OCI-LY7 (cell line): ENCODE measurements around the gene SEC14L1. TPM values are rescaled to one million over a fixed set of nuclear protein-coding genes. Genes with fewer than 3 reads are reported as not detected.

Experiments
- BruUV-seq: library from RNA; stranded (reverse); fragments of 400-500 nt; replicated peaks from 2 replicates; lab custom pipeline; 2021; lab: Mats Ljungman, UMichigan
- CTCF ChIA-PET: fragments of 300-600 bp; sonication (Branson Sonifier 250); formaldehyde crosslinking; loops from one replicate; lab custom pipeline; 2022; ENCODE audit warnings: antibody characterized with exemption; ENCODE audit not compliant: unreplicated experiment; lab: Charles Lee
- POLR2A ChIA-PET: fragments of 300-600 bp; sonication (Branson Sonifier 250); formaldehyde crosslinking; loops from one replicate; lab custom pipeline; 2022; ENCODE audit warnings: antibody characterized with exemption; lab: Charles Lee
- DNase-seq: peaks from one replicate; pipeline ENCODE4 v3.0.0-alpha.2; 2015; ENCODE audit warnings: low spot score
- H2AFZ ChIP-seq: fragments of 200-600 bp; sonication (generic), shearing (Covaris generic); 2 replicates; pipeline ENCODE4 v1.6.1; 2014; ENCODE audit warnings: mild to moderate bottlenecking, antibody characterized with exemption, low read length, moderate library complexity
- H3K27ac ChIP-seq: fragments of 200-600 bp; sonication (generic); 2 replicates; pipeline ENCODE4 v1.5.1; 2014; ENCODE audit warnings: mixed run types, low read depth, mild to moderate bottlenecking, moderate library complexity, low read length, inconsistent platforms; ENCODE audit not compliant: poor library complexity, severe bottlenecking
- H3K36me3 ChIP-seq: fragments of 200-600 bp; sonication (generic); 2 replicates; pipeline ENCODE4 v1.6.1; 2014; ENCODE audit warnings: mild to moderate bottlenecking, antibody characterized with exemption, low read length, moderate library complexity, mixed read lengths; ENCODE audit not compliant: insufficient read depth
- H3K4me1 ChIP-seq: fragments of 200-600 bp; sonication (generic); 2 replicates; pipeline ENCODE4 v1.5.1; 2014; ENCODE audit warnings: mild to moderate bottlenecking, low read length; ENCODE audit not compliant: insufficient read depth, poor library complexity, severe bottlenecking
- H3K4me2 ChIP-seq: fragments of 200-600 bp; sonication (generic); 2 replicates; pipeline ENCODE4 v1.6.1; 2014; ENCODE audit warnings: mild to moderate bottlenecking, low read length
- H3K4me3 ChIP-seq: fragments of 200-600 bp; sonication (generic); 2 replicates; pipeline ENCODE4 v1.5.1; 2014; ENCODE audit warnings: mild to moderate bottlenecking, low read depth, low read length; ENCODE audit not compliant: poor library complexity, severe bottlenecking
- H3K79me2 ChIP-seq: fragments of 200-600 bp; sonication (generic); 2 replicates; pipeline ENCODE4 v1.6.1; 2016; ENCODE audit warnings: low read depth, mild to moderate bottlenecking, low read length, moderate library complexity, mixed read lengths; ENCODE audit not compliant: insufficient read depth
- H3K9me2 ChIP-seq: fragments of 200-600 bp; sonication (generic); 2 replicates; pipeline ENCODE4 v1.6.1; 2016; ENCODE audit warnings: mild to moderate bottlenecking, low read length, mixed read lengths; ENCODE audit not compliant: insufficient read depth
- H3K9me3 ChIP-seq: fragments of 200-600 bp; sonication (generic); 2 replicates; pipeline ENCODE4 v1.6.1; 2014; ENCODE audit warnings: mild to moderate bottlenecking, mixed run types, low read length, mixed read lengths
- H4K20me1 ChIP-seq: fragments of 200-600 bp; sonication (generic); 2 replicates; pipeline ENCODE4 v1.6.1; 2014; ENCODE audit warnings: mild to moderate bottlenecking, antibody characterized with exemption, low read length, moderate library complexity, mixed read lengths; ENCODE audit not compliant: insufficient read depth
- EZH2phosphoT487 ChIP-seq: fragments of 200-600 bp; sonication (generic); IDR thresholded peaks from 2 replicates; pipeline ENCODE4 v1.6.1; 2018; ENCODE audit warnings: low read depth, borderline replicate concordance, mild to moderate bottlenecking, mixed run types, antibody characterized with exemption, low read length, moderate library complexity, mixed read lengths
- intact Hi-C: fragments of 100-400 bp; cut with micrococcal nuclease; formaldehyde crosslinking; loops from one replicate; pipeline ENCODE4 v1.10.0; 2022; ENCODE audit not compliant: unreplicated experiment
- total RNA-seq, 2 experiments: library from RNA; depleted of rRNA in 1 of 2; stranded (reverse); fragments of >200 nt in 1 of 2; shearing (Covaris generic) in 1 of 2; gene quantifications; 2 replicates each; pipeline ENCODE4 v1.2.3, GENCODE V29; 2014 to 2022
- TF ChIP-seq, protein P1 (sequence below): fragments of 200-600 bp; sonication (generic); conservative IDR thresholded peaks from 2 replicates; pipeline ENCODE4 v1.5.1; 2014; ENCODE audit warnings: mild to moderate bottlenecking, antibody characterized with exemption, low read length, moderate library complexity, mixed read lengths

The SEC14L1 gene
- total RNA-seq, 2 experiments from 2014 or later, result 137 to 227 TPM

DNA sequence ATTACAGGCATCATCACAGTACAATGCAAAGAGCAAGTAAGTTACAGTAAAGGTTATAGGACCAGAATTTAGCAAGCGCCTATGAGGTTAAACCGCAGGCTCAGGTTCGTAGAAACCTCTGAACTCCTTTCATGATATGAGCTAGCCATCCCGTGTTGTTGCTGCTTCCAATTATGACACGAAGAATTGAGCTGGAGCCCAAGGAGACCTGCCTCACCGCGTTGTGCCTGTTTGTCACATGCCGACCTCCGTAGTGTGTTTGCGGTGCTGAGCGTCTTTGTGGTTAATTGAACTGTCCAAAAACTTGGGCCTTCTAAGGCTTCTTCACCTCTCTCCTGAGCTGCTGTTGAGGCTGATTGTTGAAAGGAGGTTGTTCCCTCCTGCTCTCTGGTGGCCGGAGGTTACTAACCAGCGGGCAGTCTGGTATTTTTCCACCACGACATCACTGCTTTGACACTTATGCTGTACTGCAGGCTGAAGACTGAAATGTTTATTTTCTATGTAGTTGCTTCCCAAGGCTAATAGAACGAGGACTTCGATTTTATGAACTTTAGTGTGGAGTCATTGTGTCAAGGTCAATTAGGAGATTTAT lies 67.5 kb downstream of the SEC14L1 start:
- TF ChIP-seq, protein P1, sequence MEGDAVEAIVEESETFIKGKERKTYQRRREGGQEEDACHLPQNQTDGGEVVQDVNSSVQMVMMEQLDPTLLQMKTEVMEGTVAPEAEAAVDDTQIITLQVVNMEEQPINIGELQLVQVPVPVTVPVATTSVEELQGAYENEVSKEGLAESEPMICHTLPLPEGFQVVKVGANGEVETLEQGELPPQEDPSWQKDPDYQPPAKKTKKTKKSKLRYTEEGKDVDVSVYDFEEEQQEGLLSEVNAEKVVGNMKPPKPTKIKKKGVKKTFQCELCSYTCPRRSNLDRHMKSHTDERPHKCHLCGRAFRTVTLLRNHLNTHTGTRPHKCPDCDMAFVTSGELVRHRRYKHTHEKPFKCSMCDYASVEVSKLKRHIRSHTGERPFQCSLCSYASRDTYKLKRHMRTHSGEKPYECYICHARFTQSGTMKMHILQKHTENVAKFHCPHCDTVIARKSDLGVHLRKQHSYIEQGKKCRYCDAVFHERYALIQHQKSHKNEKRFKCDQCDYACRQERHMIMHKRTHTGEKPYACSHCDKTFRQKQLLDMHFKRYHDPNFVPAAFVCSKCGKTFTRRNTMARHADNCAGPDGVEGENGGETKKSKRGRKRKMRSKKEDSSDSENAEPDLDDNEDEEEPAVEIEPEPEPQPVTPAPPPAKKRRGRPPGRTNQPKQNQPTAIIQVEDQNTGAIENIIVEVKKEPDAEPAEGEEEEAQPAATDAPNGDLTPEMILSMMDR, result no peak
- no peak for TF ChIP-seq EZH2phosphoT487
- no peak overlapping the region for H2AFZ ChIP-seq
- peaks cover 41% of the 10 kb centered on the region for H3K4me1 ChIP-seq
- no peak overlapping the region for H3K27ac ChIP-seq
- intact Hi-C loops, result no loop called here
- no TSS peak for BruUV-seq
- POLR2A ChIA-PET, result interaction anchor here (0.7 to 1.6 kb wide), 4 partner anchors 10 to 58 kb away, joined by 3 to 5 read pairs (median 4); no protein-coding TSS in a partner anchor
- no peak for DNase-seq
- peaks cover 97% of the 10 kb centered on the region for H3K36me3 ChIP-seq
- peaks cover 4% of the 10 kb centered on the region; the same call in 1 of the 2 replicates for H3K79me2 ChIP-seq
- H3K4me2 ChIP-seq, result no peak overlapping the region
- H3K9me2 ChIP-seq, result no peaks in the 10 kb centered on the region
- H3K4me3 ChIP-seq, result no peak overlapping the region
- H3K9me3 ChIP-seq, result no peaks in the 10 kb centered on the region
- CTCF ChIA-PET, result interaction anchor here (1.0 kb wide), 1 partner anchor 26 kb away, joined by 3 read pairs; no protein-coding TSS in a partner anchor
- no peaks in the 10 kb centered on the region; the same call in 1 of the 2 replicates for H4K20me1 ChIP-seq

DNA sequence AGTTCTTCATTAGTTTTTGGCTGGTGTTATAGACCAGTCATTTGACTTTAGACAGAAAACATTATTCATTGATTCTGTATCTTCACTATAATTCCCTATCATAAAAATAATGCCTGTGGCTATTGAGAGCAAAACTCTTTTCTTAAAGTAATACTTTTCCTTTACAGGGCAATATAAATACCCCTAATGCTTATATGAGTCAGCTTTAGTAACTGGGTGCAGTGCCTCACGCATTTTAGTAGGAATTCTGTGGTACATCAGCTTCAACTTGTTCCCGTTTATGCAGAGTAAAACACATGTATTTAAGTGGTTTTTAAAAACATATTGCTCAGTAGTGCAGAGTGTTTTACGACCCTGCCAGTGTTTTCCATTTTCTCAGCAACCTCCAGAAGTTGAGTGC lies 68.1 kb downstream of the SEC14L1 start:
- no TSS peak for BruUV-seq
- Histone ChIP-seq H3K36me3 (peaks cover 97% of the 10 kb centered on the region), H3K9me3 (no peaks in the 10 kb centered on the region), H3K4me2 (no peak overlapping the region), H3K4me3 (no peak overlapping the region), H4K20me1 (no peaks in the 10 kb centered on the region; the same call in 1 of the 2 replicates), H2AFZ (no peak overlapping the region), H3K9me2 (no peaks in the 10 kb centered on the region), H3K4me1 (peaks cover 46% of the 10 kb centered on the region), H3K27ac (no peak overlapping the region), H3K79me2 (peaks cover 4% of the 10 kb centered on the region; the same call in 1 of the 2 replicates)
- no peak for DNase-seq
- ChIA-PET POLR2A (interaction anchor here (0.7 kb wide), 1 partner anchor 48 kb away, joined by 5 read pairs; no protein-coding TSS in a partner anchor), CTCF (no interaction called here)
- TF ChIP-seq, protein P1, result no peak
- no peak for TF ChIP-seq EZH2phosphoT487
- intact Hi-C loops, result no loop called here

DNA sequence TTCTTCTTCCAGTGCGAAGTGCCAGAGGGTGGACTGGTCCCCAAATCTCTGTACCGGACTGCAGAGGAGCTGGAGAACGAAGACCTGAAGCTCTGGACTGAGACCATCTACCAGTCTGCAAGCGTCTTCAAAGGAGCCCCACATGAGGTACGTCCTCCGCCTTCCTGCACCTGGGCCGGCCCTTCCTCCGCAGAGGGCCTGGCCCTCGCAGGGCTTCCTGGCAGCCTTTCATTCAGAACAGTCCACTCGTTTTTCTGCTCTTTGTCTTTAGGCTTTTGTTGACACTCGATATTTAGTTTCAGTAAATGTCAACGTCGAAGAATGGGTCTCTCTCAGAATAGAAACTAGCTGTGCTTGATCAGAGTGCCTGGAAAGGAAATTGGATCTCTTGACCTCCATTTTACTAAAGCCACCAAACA lies 68.6 kb downstream of the SEC14L1 start:
- no peak overlapping the region for H3K4me3 ChIP-seq
- H3K4me1 ChIP-seq, result peaks cover 51% of the 10 kb centered on the region
- H3K9me2 ChIP-seq, result no peaks in the 10 kb centered on the region
- no peak overlapping the region for H2AFZ ChIP-seq
- no peaks in the 10 kb centered on the region; the same call in 1 of the 2 replicates for H4K20me1 ChIP-seq
- no peak overlapping the region for H3K4me2 ChIP-seq
- H3K27ac ChIP-seq, result no peak overlapping the region
- intact Hi-C loops, result no loop called here
- DNase-seq, result no peak
- no TSS peak for BruUV-seq
- H3K79me2 ChIP-seq, result peaks cover 4% of the 10 kb centered on the region; the same call in 1 of the 2 replicates
- ChIA-PET POLR2A (interaction anchor here (0.6 kb wide), 1 partner anchor 505 kb away, joined by 3 read pairs; no protein-coding TSS in a partner anchor), CTCF (no interaction called here)
- H3K36me3 ChIP-seq, result peaks cover 97% of the 10 kb centered on the region
- H3K9me3 ChIP-seq, result no peaks in the 10 kb centered on the region
- TF ChIP-seq, protein P1, result no peak
- TF ChIP-seq EZH2phosphoT487, result no peak
